H9 (cell line): ENCODE data around the gene FAM210B. TPM values are rescaled to one million over a fixed set of nuclear protein-coding genes. Genes with fewer than 3 reads are reported as not detected.
A peak's percentile ranks its signal among the peaks of the same experiment; 100 is the strongest.

ENCODE experiments used
- DNase-seq: peaks from one replicate; pipeline ENCODE4 v3.0.0-alpha.2; 2017
- H2AFZ ChIP-seq: one replicate; pipeline ENCODE4 v1.6.1; 2013; ENCODE audit warnings: mild to moderate bottlenecking, low read length, control low read depth, moderate library complexity
- H2AK5ac ChIP-seq: 2 replicates; pipeline ENCODE4 v1.6.1; 2013; ENCODE audit warnings: low read length, control low read depth, mixed read lengths; ENCODE audit not compliant: insufficient read length
- H2BK120ac ChIP-seq: one replicate; pipeline ENCODE4 v1.6.1; 2013; ENCODE audit warnings: low read depth, mild to moderate bottlenecking, low read length, control low read depth, inconsistent platforms; ENCODE audit not compliant: poor library complexity, severe bottlenecking
- H2BK12ac ChIP-seq: 2 replicates; pipeline ENCODE4 v1.6.1; 2013; ENCODE audit warnings: low read length, control low read depth, mixed read lengths, low read depth; ENCODE audit not compliant: insufficient read length
- H2BK15ac ChIP-seq: 2 replicates; pipeline ENCODE4 v1.6.1; 2013; ENCODE audit warnings: low read depth, low read length, control low read depth
- H2BK20ac ChIP-seq: one replicate; pipeline ENCODE4 v1.6.1; 2013; ENCODE audit warnings: low read depth, mild to moderate bottlenecking, low read length, control low read depth, inconsistent platforms; ENCODE audit not compliant: poor library complexity, severe bottlenecking
- H2BK5ac ChIP-seq: 2 replicates; pipeline ENCODE4 v1.6.1; 2013; ENCODE audit warnings: low read length, control low read depth, mixed read lengths; ENCODE audit not compliant: insufficient read length
- H3K14ac ChIP-seq: 2 replicates; pipeline ENCODE4 v1.6.1; 2013; ENCODE audit warnings: low read length, control low read depth; ENCODE audit not compliant: insufficient read depth
- H3K18ac ChIP-seq: 2 replicates; pipeline ENCODE4 v1.6.1; 2013; ENCODE audit warnings: low read depth, mild to moderate bottlenecking, mixed read lengths, low read length, control low read depth; ENCODE audit not compliant: insufficient read length
- H3K23ac ChIP-seq: 2 replicates; pipeline ENCODE4 v1.6.1; 2013; ENCODE audit warnings: low read length, control low read depth, mixed read lengths, low read depth; ENCODE audit not compliant: insufficient read length
- H3K23me2 ChIP-seq: 2 replicates; pipeline ENCODE4 v1.6.1; 2013; ENCODE audit warnings: low read depth, mild to moderate bottlenecking, mixed read lengths, low read length, control low read depth; ENCODE audit not compliant: insufficient read length, poor library complexity, severe bottlenecking
- H3K27ac ChIP-seq: 2 replicates; pipeline ENCODE4 v1.5.1; 2013; ENCODE audit warnings: low read length, control low read depth, mixed read lengths, low read depth; ENCODE audit not compliant: insufficient read length
- H3K27me3 ChIP-seq: 2 replicates; pipeline ENCODE4 v1.6.1; 2013; ENCODE audit warnings: low read length, control low read depth, inconsistent platforms; ENCODE audit not compliant: insufficient read depth
- H3K4ac ChIP-seq: 2 replicates; pipeline ENCODE4 v1.6.1; 2013; ENCODE audit warnings: low read depth, mild to moderate bottlenecking, control low read depth, inconsistent platforms, low read length, moderate library complexity
- H3K4me1 ChIP-seq: 2 replicates; pipeline ENCODE4 v1.6.1; 2013; ENCODE audit warnings: low read length, control low read depth, inconsistent platforms; ENCODE audit not compliant: insufficient read depth
- H3K4me2 ChIP-seq: 2 replicates; pipeline ENCODE4 v1.6.1; 2013; ENCODE audit warnings: low read length, control low read depth, mixed read lengths; ENCODE audit not compliant: insufficient read length, insufficient read depth
- H3K56ac ChIP-seq: 2 replicates; pipeline ENCODE4 v1.6.1; 2013; ENCODE audit warnings: low read depth, mild to moderate bottlenecking, mixed read lengths, low read length, control low read depth; ENCODE audit not compliant: insufficient read length
- H3K79me1 ChIP-seq: 2 replicates; pipeline ENCODE4 v1.6.1; 2013; ENCODE audit warnings: low read depth, mild to moderate bottlenecking, moderate library complexity, low read length, control low read depth, inconsistent platforms; ENCODE audit not compliant: insufficient read depth, poor library complexity, severe bottlenecking
- H3K79me2 ChIP-seq: 2 replicates; pipeline ENCODE4 v1.6.1; 2013; ENCODE audit warnings: low read length, control low read depth, inconsistent platforms; ENCODE audit not compliant: insufficient read depth
- H3K9ac ChIP-seq: 2 replicates; pipeline ENCODE4 v1.6.1; 2013; ENCODE audit warnings: low read length, control low read depth, mixed read lengths; ENCODE audit not compliant: insufficient read length; ENCODE audit errors: extremely low read depth
- H3K9me3 ChIP-seq: one replicate; pipeline ENCODE4 v1.6.1; 2013; ENCODE audit warnings: low read depth, low read length, inconsistent platforms; ENCODE audit not compliant: control insufficient read depth
- H3T11ph ChIP-seq: one replicate; pipeline ENCODE4 v1.6.1; 2013; ENCODE audit warnings: mild to moderate bottlenecking, low read length, control low read depth, inconsistent platforms
- H4K20me1 ChIP-seq: one replicate; pipeline ENCODE4 v1.6.1; 2013; ENCODE audit not compliant: control insufficient read depth, insufficient read length, insufficient read depth
- H4K5ac ChIP-seq: 2 replicates; pipeline ENCODE4 v1.6.1; 2013; ENCODE audit warnings: low read depth, mild to moderate bottlenecking, mixed read lengths, low read length, control low read depth; ENCODE audit not compliant: insufficient read length
- H4K8ac ChIP-seq: replicated peaks from 2 replicates; pipeline ENCODE4 v1.6.1; 2013; ENCODE audit warnings: low read length, control low read depth, mixed read lengths, low read depth; ENCODE audit not compliant: insufficient read length
- H4K91ac ChIP-seq: 2 replicates; pipeline ENCODE4 v1.6.1; 2013; ENCODE audit warnings: low read depth, mild to moderate bottlenecking, moderate library complexity, mixed read lengths, low read length, control low read depth; ENCODE audit not compliant: insufficient read length
- H3K27ac Mint-ChIP-seq, 3 experiments: 2 replicates in 2 of 3; 3 replicates in 1 of 3; pipeline ENCODE4 v1.8.0; 2020 to 2021; ENCODE audit warnings: mixed read lengths in 3 of 3, mild to moderate bottlenecking in 1 of 3, moderate library complexity in 1 of 3
- H3K27me3 Mint-ChIP-seq: 2 replicates; pipeline ENCODE4 v1.8.0; 2021; ENCODE audit warnings: low read depth, mild to moderate bottlenecking, moderate library complexity, mixed read lengths
- H3K36me3 Mint-ChIP-seq, 3 experiments: 2 replicates in 2 of 3; 3 replicates in 1 of 3; pipeline ENCODE4 v1.8.0; 2020 to 2021; ENCODE audit warnings: low read depth in 3 of 3, mixed read lengths in 3 of 3; ENCODE audit not compliant: insufficient read depth in 1 of 3
- H3K4me1 Mint-ChIP-seq, 2 experiments: 2 replicates each; pipeline ENCODE4 v1.8.0; 2020; ENCODE audit warnings: mixed read lengths in 2 of 2
- H3K4me3 Mint-ChIP-seq, 2 experiments: 2 replicates in 1 of 2; 3 replicates in 1 of 2; pipeline ENCODE4 v1.8.0; 2020 to 2021; ENCODE audit warnings: mild to moderate bottlenecking in 2 of 2, mixed read lengths in 2 of 2, moderate library complexity in 1 of 2
- H3K9me3 Mint-ChIP-seq, 2 experiments: 2 replicates in 1 of 2; 3 replicates in 1 of 2; pipeline ENCODE4 v1.8.0; 2020; ENCODE audit warnings: mild to moderate bottlenecking in 2 of 2, mixed read lengths in 2 of 2, moderate library complexity in 1 of 2
- CTCF ChIP-seq: fragments of 200-600 bp; sonication (generic); conservative IDR thresholded peaks from 3 replicates; pipeline ENCODE4 v1.8.0; 2021; ENCODE audit warnings: antibody characterized with exemption, mild to moderate bottlenecking
- WGBS: extraction: QIAGEN DNeasy Blood & Tissue Kit; methylation state at CpG from one replicate; pipeline ENCODE4 v1.1.7; 2013; ENCODE audit warnings: missing lambda C conversion rate, low lambda C conversion rate, mixed read lengths; ENCODE audit not compliant: insufficient read length; ENCODE audit errors: extremely low coverage; 5-methylcytosine and 5-hydroxymethylcytosine counted together
- total RNA-seq: library from RNA; stranded (reverse); gene quantifications from 2 replicates; pipeline ENCODE4 v1.2.1, GENCODE V29; 2021

Gene FAM210B
- total RNA-seq, 1 experiment from 2014 or later: 24.2 TPM

DNA sequence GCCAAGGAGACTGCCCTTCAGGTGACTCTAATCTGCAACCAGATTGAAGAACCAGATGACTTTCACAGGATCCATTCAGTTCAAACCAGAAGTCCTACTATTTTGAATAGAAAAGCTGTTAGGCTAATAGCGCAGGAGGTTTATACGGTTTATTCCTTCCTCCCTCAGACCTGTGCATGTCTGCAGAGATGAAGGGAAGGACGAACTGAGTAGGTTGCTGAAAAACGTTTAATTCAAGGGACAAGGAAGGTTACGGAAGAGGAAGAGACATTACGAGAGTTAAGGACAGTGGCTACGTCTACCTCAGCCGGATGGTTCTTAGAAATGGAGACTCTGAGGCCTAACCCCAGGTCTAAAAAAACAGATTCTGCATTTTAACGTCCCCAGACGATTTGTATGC, 32.3 kb downstream of the FAM210B start:
- Histone ChIP-seq H3K23ac (no peak overlapping the region), H4K5ac (no peak overlapping the region), H3K18ac (no peak overlapping the region), H3K79me1 (peaks cover 19% of the 10 kb centered on the region), H4K8ac (no peak overlapping the region), H4K91ac (no peak overlapping the region), H3K4ac (no peak overlapping the region), H2BK20ac (no peak overlapping the region), H3T11ph (no peak overlapping the region), H2BK5ac (no peak overlapping the region), H4K20me1 (no peaks in the 10 kb centered on the region), H3K9me3 (no peaks in the 10 kb centered on the region), H2AK5ac (no peak overlapping the region), H3K9ac (peak overlapping the region; percentile 88), H3K79me2 (peaks cover 32% of the 10 kb centered on the region; the same call in 1 of the 2 replicates), H3K23me2 (peaks cover 6% of the 10 kb centered on the region), H3K27ac (no peak overlapping the region), H2BK120ac (no peak overlapping the region), H3K56ac (no peak overlapping the region), H3K4me1 (no peaks in the 10 kb centered on the region), H2BK12ac (no peak overlapping the region), H3K14ac (no peak overlapping the region; the same call in 1 of the 2 replicates), H3K4me2 (peak overlapping the region; percentile 96), H2BK15ac (no peak overlapping the region), H2AFZ (no peak overlapping the region), H3K27me3 (no peaks in the 10 kb centered on the region)
- Mint-ChIP-seq H3K27ac (peak overlapping the region; percentile 29 to 35 (median 34); a peak in 3 of 7 replicates), H3K9me3 (no peaks in the 10 kb centered on the region), H3K27me3 (no peaks in the 10 kb centered on the region), H3K4me3 (no peak overlapping the region), H3K36me3 (peaks cover 37 to 62% (median 52%) of the 10 kb centered on the region in 3 experiments; a peak in 6 of 7 replicates), H3K4me1 (peaks cover 23 to 28% of the 10 kb centered on the region in 2 experiments)
- DNase-seq: no peak
- no CpG with 5 or more reads among the region's 10 CpGs for WGBS
- TF ChIP-seq CTCF: no peak
